DND-41 (cell line): ENCODE data around the gene TMEM191C.
"Not testable (repeated sequence)": the region's sequence is repeated elsewhere in the genome, so short reads cannot be mapped to it uniquely, and the experiment has no call there.

Source experiments
- ATAC-seq: fragments of 200-7000 bp; cut with Tn5 transposase; 3 replicates; pipeline ENCODE4 v1.9.1; 2021; ENCODE audit warnings: low read depth; ENCODE audit not compliant: insufficient read depth
- DNase-seq: peaks from one replicate; pipeline ENCODE4 v3.0.0-alpha.2; 2020
- H2AFZ ChIP-seq: 2 replicates; pipeline ENCODE4 v1.6.0; 2012; ENCODE audit warnings: low read depth, low read length
- H3K27ac ChIP-seq: 2 replicates; pipeline ENCODE4 v1.5.1; 2012; ENCODE audit warnings: low read length, inconsistent platforms
- H3K27me3 ChIP-seq: fragments of 200-600 bp; sonication (generic); 2 replicates; pipeline ENCODE4 v1.6.0; 2012; ENCODE audit warnings: low read length, mild to moderate bottlenecking, inconsistent platforms; ENCODE audit not compliant: insufficient read depth, poor library complexity
- H3K36me3 ChIP-seq: 2 replicates; pipeline ENCODE4 v1.5.1; 2012; ENCODE audit warnings: low read length, inconsistent platforms; ENCODE audit not compliant: insufficient read depth
- H3K4me1 ChIP-seq: 2 replicates; pipeline ENCODE4 v1.5.1; 2012; ENCODE audit warnings: mild to moderate bottlenecking, low read length; ENCODE audit not compliant: insufficient read depth
- H3K4me2 ChIP-seq: 2 replicates; pipeline ENCODE4 v1.6.0; 2012; ENCODE audit warnings: mild to moderate bottlenecking, moderate library complexity, low read length, inconsistent platforms; ENCODE audit not compliant: insufficient read depth
- H3K4me3 ChIP-seq, 2 experiments: fragments of 200-600 bp in 1 of 2; shearing (Covaris generic) in 1 of 2; 2 replicates each; pipeline ENCODE4 v1.5.1; 2012 to 2016; ENCODE audit warnings: inconsistent platforms in 2 of 2, low read length in 2 of 2, mild to moderate bottlenecking in 2 of 2, low read depth in 1 of 2, moderate library complexity in 1 of 2
- H3K79me2 ChIP-seq: 2 replicates; pipeline ENCODE4 v1.6.0; 2012; ENCODE audit warnings: low read length, inconsistent platforms; ENCODE audit not compliant: insufficient read depth
- H3K9ac ChIP-seq: 2 replicates; pipeline ENCODE4 v1.6.0; 2012; ENCODE audit warnings: low read depth, mild to moderate bottlenecking, inconsistent platforms, low read length, moderate library complexity
- H3K9me3 ChIP-seq: 2 replicates; pipeline ENCODE4 v1.5.1; 2012; ENCODE audit warnings: low read length, moderate library complexity, mild to moderate bottlenecking, inconsistent platforms; ENCODE audit not compliant: insufficient read depth, severe bottlenecking
- H4K20me1 ChIP-seq: 2 replicates; pipeline ENCODE4 v1.6.0; 2012; ENCODE audit warnings: low read length; ENCODE audit not compliant: insufficient read depth
- CTCF ChIP-seq: IDR thresholded peaks from 2 replicates; pipeline ENCODE4 v1.5.1; 2012; ENCODE audit warnings: borderline replicate concordance, low read length, moderate library complexity, mild to moderate bottlenecking; ENCODE audit not compliant: poor library complexity, severe bottlenecking; ENCODE audit errors: extremely low read depth
- EZH2 ChIP-seq: IDR thresholded peaks from 3 replicates; pipeline ENCODE4 v1.6.1; 2012; ENCODE audit warnings: borderline replicate concordance, low read depth, mild to moderate bottlenecking, moderate library complexity, low read length, inconsistent platforms; ENCODE audit not compliant: severe bottlenecking

Gene TMEM191C

GRCh38 chr22:21450320-21450831 lies 16.8 kb upstream of the TMEM191C start:
- Histone ChIP-seq H3K4me3 (no peak overlapping the region), H4K20me1 (peaks cover 27% of the 10 kb centered on the region), H3K4me1 (no peaks in the 10 kb centered on the region), H3K27me3 (no peaks in the 10 kb centered on the region), H3K79me2 (no peaks in the 10 kb centered on the region), H3K4me2 (no peak overlapping the region), H3K27ac (no peak overlapping the region), H3K9ac (no peak overlapping the region), H3K9me3 (no peaks in the 10 kb centered on the region), H2AFZ (no peak overlapping the region), H3K36me3 (peaks cover 28% of the 10 kb centered on the region)
- DNase-seq (no peak), ATAC-seq (no peak)
- TF ChIP-seq EZH2 (no peak), CTCF (peak; percentile 34)

- Histone ChIP-seq H3K4me1 (no peaks in the 10 kb centered on the region), H4K20me1 (peaks cover 26% of the 10 kb centered on the region), H2AFZ (no peak overlapping the region), H3K27me3 (no peaks in the 10 kb centered on the region), H3K27ac (no peak overlapping the region), H3K36me3 (peaks cover 23% of the 10 kb centered on the region), H3K4me3 (no peak overlapping the region), H3K9ac (no peak overlapping the region), H3K4me2 (no peak overlapping the region), H3K9me3 (no peaks in the 10 kb centered on the region), H3K79me2 (no peaks in the 10 kb centered on the region)
- DNase-seq (no peak), ATAC-seq (no peak)
- TF ChIP-seq EZH2, result no peak
- TF ChIP-seq CTCF, result no peak
These were observed 16.3 kb upstream of the TMEM191C start for GRCh38 chr22:21450858-21451353.

- no peak for DNase-seq
- Histone ChIP-seq H3K9ac (no peak overlapping the region), H3K27ac (no peak overlapping the region), H3K4me1 (no peaks in the 10 kb centered on the region), H4K20me1 (peaks cover 16% of the 10 kb centered on the region), H3K4me3 (no peak overlapping the region), H3K79me2 (no peaks in the 10 kb centered on the region), H3K27me3 (no peaks in the 10 kb centered on the region), H3K36me3 (peaks cover 14% of the 10 kb centered on the region), H3K4me2 (no peak overlapping the region), H3K9me3 (no peaks in the 10 kb centered on the region), H2AFZ (no peak overlapping the region)
- ATAC-seq, result no peak
- TF ChIP-seq EZH2, result no peak
- no peak for TF ChIP-seq CTCF
These were observed 15.4 kb upstream of the TMEM191C start for GRCh38 chr22:21451545-21452520.

- H4K20me1 ChIP-seq, result peaks cover 12% of the 10 kb centered on the region
- not testable (repeated sequence) for H3K4me2 ChIP-seq, H3K4me1 ChIP-seq, H3K27me3 ChIP-seq, H3K4me3 ChIP-seq, H3K79me2 ChIP-seq, DNase-seq, H2AFZ ChIP-seq, H3K27ac ChIP-seq, H3K36me3 ChIP-seq, ATAC-seq, H3K9ac ChIP-seq, H3K9me3 ChIP-seq
These were observed 14.5 kb upstream of the TMEM191C start for GRCh38 chr22:21452666-21453065.

GRCh38 chr22:21454998-21455333 lies 12.2 kb upstream of the TMEM191C start:
- not testable (repeated sequence) for H3K4me1 ChIP-seq, H3K27ac ChIP-seq, H3K9ac ChIP-seq, H3K36me3 ChIP-seq, H3K9me3 ChIP-seq, H3K27me3 ChIP-seq, H3K79me2 ChIP-seq, H3K4me3 ChIP-seq, H4K20me1 ChIP-seq, H2AFZ ChIP-seq, ATAC-seq, DNase-seq, H3K4me2 ChIP-seq
